ENCODE data around the gene PITPNM3.

PITPNM3 gene

GRCh38 chr17:6525141-6525540 is 31.2 kb downstream of the PITPNM3 start:
- no peak for DNase-seq

GRCh38 chr17:6524520-6524919 is 31.8 kb downstream of the PITPNM3 start:
- DNase-seq: no peak

GRCh38 chr17:6523809-6524355 is 32.5 kb downstream of the PITPNM3 start:
- no peak for DNase-seq

DNA sequence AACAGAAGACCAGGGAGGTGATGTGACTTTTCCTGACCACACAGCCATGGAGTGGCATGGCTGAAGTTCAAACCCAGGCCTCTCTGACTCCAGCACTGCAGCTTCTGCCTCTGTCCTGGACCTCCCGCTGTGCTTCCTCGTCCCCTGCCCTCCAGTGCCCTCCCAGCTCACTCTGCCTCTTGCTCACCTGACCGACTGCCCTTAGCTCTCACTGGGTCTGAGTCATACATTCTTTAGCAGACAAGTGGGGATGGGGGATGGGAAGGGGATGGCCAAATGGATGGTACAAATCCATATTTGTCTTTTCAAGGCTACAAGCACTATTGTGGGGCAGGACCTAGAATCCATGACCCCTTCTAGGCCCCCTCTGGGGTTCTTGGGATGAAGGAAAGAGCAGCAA is 33.0 kb downstream of the PITPNM3 start:
- no peak for DNase-seq

- no peak for DNase-seq
These were observed 34.8 kb downstream of the PITPNM3 start for GRCh38 chr17:6521586-6521985.

- DNase-seq: no peak
These were observed 39.3 kb downstream of the PITPNM3 start for GRCh38 chr17:6517062-6517461.

DNA sequence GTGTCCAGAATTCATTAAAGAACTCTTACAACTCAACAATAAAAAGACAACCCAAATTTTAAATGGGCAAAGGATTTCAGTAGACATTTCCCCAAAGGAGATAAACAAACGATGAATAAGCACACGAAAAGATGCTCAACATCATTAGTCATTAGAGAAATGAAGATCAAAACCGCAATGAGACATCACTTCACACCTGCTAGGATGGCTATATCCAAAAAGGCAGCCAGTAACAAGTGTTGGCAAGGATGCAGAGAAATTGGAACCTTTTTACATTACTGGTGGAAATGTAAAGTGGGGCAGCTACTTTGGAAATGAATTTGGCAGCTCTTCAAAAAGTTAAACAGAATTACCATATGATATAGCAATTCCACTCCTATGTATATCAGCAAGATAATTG is 42.0 kb downstream of the PITPNM3 start:
- no peak for DNase-seq

- DNase-seq: no peak
These were observed 43.8 kb downstream of the PITPNM3 start for GRCh38 chr17:6512552-6512951.

DNA sequence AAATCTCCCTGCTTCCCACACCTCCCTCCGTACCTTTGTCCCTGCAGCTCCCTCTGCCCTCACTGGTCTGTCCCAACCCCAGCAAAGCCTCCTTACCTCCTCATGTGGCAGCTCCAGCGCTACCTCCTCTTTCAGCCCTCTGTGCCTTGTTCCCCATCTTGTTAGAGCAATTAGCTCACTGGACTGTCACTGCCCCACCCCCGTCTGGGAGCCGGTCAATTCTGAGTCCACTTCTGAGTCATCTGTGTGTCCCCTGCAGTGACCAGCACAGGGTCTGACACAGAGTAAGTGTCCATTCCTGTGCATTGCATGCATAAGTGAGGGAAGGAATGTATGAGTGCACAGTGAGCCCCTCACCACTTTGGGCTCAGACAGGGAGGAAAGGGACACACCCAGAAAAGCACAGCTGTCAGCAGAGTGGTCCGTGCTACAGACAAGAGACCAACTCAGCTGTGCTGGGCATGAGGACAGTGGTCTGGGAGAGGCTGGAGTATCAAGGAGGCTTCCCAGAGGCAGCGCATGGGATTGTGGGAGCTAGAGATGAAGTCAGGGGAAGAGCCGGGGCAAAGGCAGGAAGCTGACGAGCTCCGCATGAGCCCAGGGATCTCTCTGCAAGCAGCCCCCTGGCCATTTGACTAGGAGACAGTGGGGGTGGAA is 45.9 kb downstream of the PITPNM3 start:
- no peak for DNase-seq

GRCh38 chr17:6509921-6510320 is 46.4 kb downstream of the PITPNM3 start:
- DNase-seq: no peak

GRCh38 chr17:6509031-6509771 is 47.2 kb downstream of the PITPNM3 start:
- no peak for DNase-seq

GRCh38 chr17:6508519-6509030 is 47.8 kb downstream of the PITPNM3 start:
- no peak for DNase-seq

DNA sequence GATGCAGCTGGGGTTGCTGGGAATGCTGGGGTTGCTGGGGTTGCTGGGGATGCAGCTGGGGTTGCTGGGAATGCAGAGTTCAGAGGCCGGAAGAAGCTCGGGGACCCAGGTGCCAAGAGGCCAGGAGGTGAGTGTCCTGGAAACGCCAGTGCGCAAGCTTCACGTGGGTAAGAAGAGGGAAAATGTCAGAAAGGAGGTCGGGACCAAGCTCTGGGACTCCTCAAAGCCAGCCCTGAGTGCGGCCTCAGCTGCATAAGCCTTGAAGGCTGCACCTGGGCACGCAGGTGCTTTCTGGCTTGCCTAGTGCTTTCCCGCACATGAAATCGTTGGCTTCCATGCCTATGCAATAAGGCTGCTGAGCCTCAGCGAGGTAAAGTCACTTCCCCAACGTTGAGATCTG is 48.3 kb downstream of the PITPNM3 start:
- no peak for DNase-seq

DNA sequence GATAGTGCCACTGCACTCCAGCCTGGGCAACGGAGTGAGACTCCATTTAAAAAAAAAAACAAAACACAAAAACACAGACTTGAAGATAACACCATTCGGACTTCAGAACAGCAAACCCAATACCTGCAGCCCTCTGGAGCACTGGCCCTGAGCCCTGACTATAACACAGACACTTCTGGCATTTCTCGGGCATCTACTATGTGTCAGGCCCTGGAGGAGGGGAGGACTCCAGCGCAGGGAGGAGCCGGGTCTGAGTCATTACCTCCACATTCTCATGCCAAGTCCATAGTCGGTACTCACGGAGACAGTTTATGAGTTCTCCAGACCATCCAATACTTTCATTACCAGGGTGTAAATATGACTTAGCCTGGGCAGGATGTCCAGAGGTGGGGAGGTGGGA is 48.8 kb downstream of the PITPNM3 start:
- DNase-seq: no peak

DNA sequence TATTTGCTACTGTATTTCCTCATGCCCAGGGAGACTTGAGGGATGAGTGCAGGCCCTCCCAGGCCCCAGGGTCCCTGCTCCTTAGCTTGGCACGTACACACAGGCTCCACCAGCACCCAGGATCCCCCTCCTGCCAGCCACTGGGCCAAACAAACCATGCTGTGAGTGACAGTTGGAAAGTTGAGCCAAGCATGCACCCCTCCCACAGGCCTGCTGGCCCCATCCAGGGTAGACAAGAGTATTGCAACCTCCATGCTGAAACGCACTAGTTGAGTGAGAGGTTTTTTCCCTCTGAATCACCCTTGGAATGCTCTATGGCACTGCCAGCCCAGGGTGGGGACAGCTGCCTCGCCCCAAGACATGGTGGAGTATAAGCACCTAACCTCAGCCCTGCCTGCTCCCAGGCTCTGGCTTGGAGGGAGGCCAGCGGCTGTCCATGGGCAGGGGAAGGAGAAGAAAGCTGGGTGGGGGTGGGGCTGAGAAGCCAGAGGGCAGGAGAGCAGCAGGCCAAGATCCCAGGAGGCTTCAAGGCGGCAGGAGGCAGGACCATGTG is 49.6 kb downstream of the PITPNM3 start:
- no peak for DNase-seq

DNA sequence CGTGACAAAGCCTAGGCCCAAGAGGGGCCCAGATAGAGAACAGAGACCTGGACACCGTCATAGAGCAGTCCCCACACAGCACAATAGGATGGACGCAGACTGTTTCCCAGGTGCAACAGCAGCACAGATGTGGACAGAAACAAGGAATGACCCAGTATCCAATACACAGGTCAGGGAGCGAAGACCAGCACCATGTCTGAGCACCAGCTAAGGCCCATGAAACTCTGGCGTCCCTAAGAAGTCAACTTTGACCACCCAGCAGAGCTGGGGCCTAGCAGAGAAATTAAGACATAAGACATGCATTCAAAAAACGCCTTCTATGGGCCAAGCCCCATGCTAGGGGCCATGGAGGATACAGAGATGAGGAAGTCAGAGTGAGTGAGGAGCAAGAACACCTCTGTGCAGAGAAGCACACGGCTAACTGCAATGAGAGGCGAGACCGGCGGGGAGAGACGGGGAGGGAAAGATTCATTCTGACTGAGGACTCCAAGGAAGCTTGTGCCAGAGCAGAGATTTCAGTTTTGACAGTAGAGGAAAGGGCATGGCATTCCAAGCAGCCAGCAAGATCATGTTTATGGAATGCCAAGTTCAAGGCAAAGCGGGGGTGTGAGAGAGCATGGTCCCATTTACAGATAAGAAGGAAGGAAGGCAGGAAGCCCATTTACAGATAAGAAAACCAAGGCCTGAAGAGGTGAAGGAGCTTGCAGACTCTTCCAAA is 50.8 kb downstream of the PITPNM3 start:
- no peak for DNase-seq

- no peak for DNase-seq
These were observed 52.6 kb downstream of the PITPNM3 start for GRCh38 chr17:6503641-6504195.

DNA sequence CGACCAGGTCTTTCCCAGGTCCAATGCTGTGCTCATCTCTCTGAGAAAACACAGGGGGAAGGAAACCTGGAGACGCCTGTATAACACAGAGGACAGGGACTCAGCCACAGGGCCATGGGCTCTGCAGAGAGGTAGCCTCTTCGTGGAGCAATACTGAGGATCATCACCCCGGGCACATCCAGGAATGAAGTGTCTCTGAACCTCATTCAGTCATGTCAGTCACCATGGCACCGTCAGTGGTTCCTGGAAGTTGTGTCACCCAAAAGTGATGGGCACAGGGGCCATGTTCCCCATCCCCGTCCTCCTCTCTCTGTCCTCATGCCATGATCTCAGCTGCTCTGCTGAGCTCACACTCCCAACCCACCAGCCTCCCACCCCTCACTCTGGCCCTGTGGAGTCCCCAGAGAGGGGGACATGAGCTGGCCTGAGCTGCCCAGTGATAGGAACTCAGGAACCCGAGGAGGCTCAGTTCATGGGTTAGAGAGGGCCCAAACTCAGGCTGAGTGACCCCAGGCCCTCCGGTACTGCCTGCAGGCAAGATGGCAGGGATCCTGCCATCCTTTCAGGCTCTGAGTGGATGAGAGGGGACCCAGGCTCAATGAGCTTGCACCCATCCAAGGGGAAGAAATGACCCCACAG is 53.4 kb downstream of the PITPNM3 start:
- DNase-seq: no peak

DNA sequence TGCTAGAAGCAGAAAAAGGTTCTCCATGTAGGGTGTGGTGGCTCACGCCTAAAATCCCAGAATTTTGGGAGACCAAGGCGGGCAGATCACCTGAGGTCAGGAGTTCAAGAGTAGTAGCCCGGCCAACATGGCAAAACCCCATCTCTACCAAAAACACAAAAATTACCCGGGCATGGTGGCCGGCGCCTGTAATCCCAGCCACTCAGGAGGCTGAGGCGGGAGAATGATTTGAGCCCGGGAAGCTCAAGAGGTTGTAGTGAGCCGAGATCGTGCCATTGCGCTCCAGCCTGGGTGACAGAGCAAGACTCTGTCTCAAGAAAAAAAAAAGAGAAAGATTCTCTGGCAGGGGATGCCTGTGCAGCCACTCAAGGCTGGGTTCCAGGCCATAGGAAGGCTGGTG is 54.2 kb downstream of the PITPNM3 start:
- DNase-seq: no peak

DNA sequence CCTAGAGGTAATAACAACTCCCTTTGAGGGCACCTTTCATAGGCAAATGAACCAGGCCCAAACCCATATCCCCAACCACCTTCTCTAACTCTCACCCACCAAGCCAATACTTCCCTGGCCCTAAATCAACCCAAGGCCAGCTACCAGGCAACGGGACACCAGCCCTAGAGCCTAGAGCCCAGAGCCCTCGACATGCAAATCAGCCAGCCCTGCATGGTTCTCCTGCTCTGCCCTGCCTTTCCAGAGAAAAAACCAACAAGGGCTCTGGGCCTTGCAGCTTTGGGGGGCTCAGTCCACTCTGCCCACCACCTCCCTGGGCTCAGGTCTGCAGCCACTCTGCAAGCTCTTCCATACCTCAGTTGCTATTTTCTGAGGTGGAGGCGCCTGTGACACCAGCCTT is 55.0 kb downstream of the PITPNM3 start:
- DNase-seq: no peak

DNA sequence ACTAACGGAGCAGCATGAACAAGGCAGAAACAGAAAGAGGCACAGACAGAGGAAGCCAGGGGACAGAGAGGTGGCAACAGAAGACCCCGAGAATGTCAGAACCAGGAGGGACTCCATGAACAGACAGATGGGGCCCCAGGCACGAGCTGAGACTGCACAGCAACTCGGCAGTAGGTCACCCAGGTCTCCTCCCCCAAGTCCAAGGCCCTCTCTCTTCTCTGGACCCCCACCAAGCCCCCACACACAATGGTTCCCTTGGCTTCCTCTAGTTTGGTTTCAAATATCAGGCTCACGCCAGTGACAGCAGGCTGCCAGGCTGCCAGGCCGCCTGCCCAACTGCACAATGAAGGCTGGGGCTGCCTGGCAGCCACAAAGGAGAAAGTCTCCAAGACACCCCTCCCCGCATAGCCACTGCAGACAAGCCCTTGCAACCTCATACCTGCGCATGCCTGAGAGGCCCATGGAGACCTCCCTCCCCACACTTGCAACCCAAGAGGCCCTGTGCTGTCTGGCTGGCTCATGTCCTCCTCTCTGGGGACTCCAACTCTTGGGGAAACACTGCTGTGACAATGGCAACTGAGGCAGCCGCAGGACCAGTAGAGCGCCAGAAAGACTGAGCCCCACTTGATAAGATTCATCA is 57.3 kb downstream of the PITPNM3 start:
- DNase-seq: no peak

DNA sequence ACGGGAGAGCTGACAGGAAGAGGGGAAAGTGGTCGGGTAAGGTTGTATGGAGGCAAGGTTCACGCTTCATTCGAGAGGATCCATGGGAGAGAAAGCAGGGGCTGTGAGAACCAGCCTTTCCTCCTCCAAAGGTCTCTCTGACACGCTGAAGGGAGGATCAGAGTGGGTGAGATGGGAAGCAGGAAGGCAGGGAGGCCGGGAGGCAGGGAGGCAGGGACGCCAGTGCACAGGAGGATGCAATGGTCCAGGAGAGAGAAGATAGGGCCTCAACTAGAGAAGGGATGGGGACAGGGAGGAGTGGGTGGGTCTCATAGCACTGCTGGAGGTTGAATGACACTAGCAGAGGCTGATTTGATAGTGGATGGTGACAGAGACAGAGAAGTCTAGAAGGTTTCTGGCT is 58.0 kb downstream of the PITPNM3 start:
- no peak for DNase-seq
